ENCODE measurements around the gene FCHO2.
"Not testable (repeated sequence)": the region's sequence is repeated elsewhere in the genome, so short reads cannot be mapped to it uniquely, and the experiment has no call there.

Gene FCHO2

GRCh38 chr5:72994578-72994977 is 38.7 kb downstream of the FCHO2 start:
- TF ChIP-seq CTCF (conservative IDR thresholded peaks at IDR 0.05; ENCODE audit: low read depth, low read length) = no peak
- no peak for DNase-seq (ENCODE audit: low read depth)
- H3K4me3 ChIP-seq (ENCODE audit: low read depth, low read length) = no peak overlapping the region

- TF ChIP-seq CTCF (conservative IDR thresholded peaks at IDR 0.05; ENCODE audit: low read depth, low read length) = no peak
- no peak overlapping the region for H3K4me3 ChIP-seq (ENCODE audit: low read depth, low read length)
- DNase-seq (ENCODE audit: low read depth) = no peak
Measured at GRCh38 chr5:72996632-72997031, 40.8 kb downstream of the FCHO2 start.

- H3K4me3 ChIP-seq (ENCODE audit: low read depth, low read length) = no peak overlapping the region
- TF ChIP-seq CTCF (conservative IDR thresholded peaks at IDR 0.05; ENCODE audit: low read depth, low read length) = no peak
- no peak for DNase-seq (ENCODE audit: low read depth)
Measured at GRCh38 chr5:72999916-73000315, 44.1 kb downstream of the FCHO2 start.

- H3K4me3 ChIP-seq (ENCODE audit: low read depth, low read length) = no peak overlapping the region
- no peak for DNase-seq (ENCODE audit: low read depth)
- TF ChIP-seq CTCF (conservative IDR thresholded peaks at IDR 0.05; ENCODE audit: low read depth, low read length) = no peak
Measured at GRCh38 chr5:73005886-73006285, 50.0 kb downstream of the FCHO2 start.

GRCh38 chr5:73007051-73007450 is 51.2 kb downstream of the FCHO2 start:
- DNase-seq (ENCODE audit: low read depth) = peak; percentile 41
- H3K4me3 ChIP-seq (ENCODE audit: low read depth, low read length) = no peak overlapping the region
- no peak for TF ChIP-seq CTCF (conservative IDR thresholded peaks at IDR 0.05; ENCODE audit: low read depth, low read length)

- TF ChIP-seq CTCF (conservative IDR thresholded peaks at IDR 0.05; ENCODE audit: low read depth, low read length) = no peak
Measured at GRCh38 chr5:73008831-73009230, 53.0 kb downstream of the FCHO2 start.

GRCh38 chr5:73011612-73012011 is 55.8 kb downstream of the FCHO2 start:
- not testable (repeated sequence) for H3K4me3 ChIP-seq (ENCODE audit: low read depth, low read length); DNase-seq (ENCODE audit: low read depth)

More at GRCh38 chr5:73008831-73009230, 53.0 kb downstream of the FCHO2 start:
- no peak overlapping the region for H3K4me3 ChIP-seq (ENCODE audit: low read depth, low read length)
- DNase-seq (ENCODE audit: low read depth) = no peak

GRCh38 chr5:73018892-73019291 is 63.1 kb downstream of the FCHO2 start:
- DNase-seq (ENCODE audit: low read depth) = no peak
- no peak for TF ChIP-seq CTCF (conservative IDR thresholded peaks at IDR 0.05; ENCODE audit: low read depth, low read length)
- H3K4me3 ChIP-seq (ENCODE audit: low read depth, low read length) = no peak overlapping the region
